Transverse colon (tissue), 4 donors: Measurements from ENCODE around the gene WNT7A. TPM values are rescaled to one million over a fixed set of nuclear protein-coding genes. Genes with fewer than 3 reads are reported as not detected.

Experiments used
- DNase-seq: peaks from one replicate; pipeline ENCODE4 v3.0.0-alpha.2; 2019
- H3K27ac ChIP-seq, 4 donors: fragments of 200-600 bp; sonication (generic); 2 replicates each; pipeline ENCODE4 v1.5.1; 2016 to 2018; ENCODE audit warnings: inconsistent platforms in 4 of 4
- H3K27me3 ChIP-seq: fragments of 200-600 bp; sonication (generic); 2 replicates; pipeline ENCODE4 v1.5.1; 2017; ENCODE audit warnings: inconsistent platforms
- H3K36me3 ChIP-seq, 4 donors: fragments of 200-600 bp; sonication (generic); 2 replicates each; pipeline ENCODE4 v1.5.1; 2017 to 2019; ENCODE audit warnings: inconsistent platforms in 4 of 4
- H3K4me1 ChIP-seq, 4 donors: fragments of 200-600 bp; sonication (generic); 2 replicates each; pipeline ENCODE4 v1.5.1; 2017 to 2020; ENCODE audit warnings: inconsistent platforms in 4 of 4
- H3K4me3 ChIP-seq, 4 donors: fragments of 200-600 bp; sonication (generic); 1 replicate in 1 of 4; 2 replicates in 3 of 4; pipeline versions ENCODE4 v1.5.1 to v1.6.1; 2017 to 2019; ENCODE audit warnings: inconsistent platforms in 4 of 4
- H3K9me3 ChIP-seq, 2 donors: fragments of 200-600 bp; sonication (generic); 2 replicates each; pipeline ENCODE4 v1.5.1; 2017 to 2019; ENCODE audit warnings: inconsistent platforms in 2 of 2
- EP300 ChIP-seq: sonication (generic); formaldehyde crosslinking; IDR thresholded peaks from one replicate; pipeline ENCODE4 v1.6.1; 2017; ENCODE audit warnings: antibody characterized with exemption, low read depth
- POLR2A ChIP-seq: fragments of 450-650 bp; IDR thresholded peaks from one replicate; pipeline ENCODE4 v1.6.1; 2016; ENCODE audit warnings: antibody characterized with exemption, mild to moderate bottlenecking, moderate library complexity
- POLR2AphosphoS5 ChIP-seq, 3 donors: sonication (generic); formaldehyde crosslinking; IDR thresholded peaks; one replicate each; pipeline ENCODE4 v1.6.1; 2016; ENCODE audit warnings: antibody characterized with exemption in 3 of 3
- WGBS, 2 donors: methylation state at CpG; one replicate each; pipeline ENCODE4 v1.1.5; 2018; ENCODE audit warnings: low coverage in 1 of 2; 5-methylcytosine and 5-hydroxymethylcytosine counted together
- in situ Hi-C, 4 donors: fragments of 200-750 bp; cut with MboI; loops; one replicate each; pipeline versions ENCODE4 v1.15.0 to v1.15.1; 2017; ENCODE audit warnings: low sequenced_read_pairs in 3 of 4, low pct_ligation_motif_present in 1 of 4, low pct_unique_long_range_greater_than_20kb in 1 of 4
- intact Hi-C: fragments of 100-400 bp; cut with DNase I; formaldehyde crosslinking; loops from one replicate; pipeline ENCODE4 v1.15.1; 2023; ENCODE audit warnings: low total_unique reads
- total RNA-seq, 4 donors: library from RNA; depleted of rRNA; stranded (reverse); fragments of >200 nt; gene quantifications; one replicate each; pipeline ENCODE4 v1.1.0, GENCODE V29; 2016
- TF ChIP-seq, protein P1 (sequence below), 5 experiments: fragments of 200-600 bp in 3 of 5; fragments of 450-650 bp in 2 of 5; sonication (generic) in 3 of 5; IDR thresholded peaks; 1 replicate in 2 of 5; 2 replicates in 3 of 5; pipeline ENCODE4 v1.5.1; 2016 to 2017; ENCODE audit warnings: antibody characterized with exemption in 5 of 5, inconsistent platforms in 3 of 5, mild to moderate bottlenecking in 2 of 5, moderate library complexity in 1 of 5

WNT7A gene
- total RNA-seq, 4 donors from 2014 or later, result not detected

DNA sequence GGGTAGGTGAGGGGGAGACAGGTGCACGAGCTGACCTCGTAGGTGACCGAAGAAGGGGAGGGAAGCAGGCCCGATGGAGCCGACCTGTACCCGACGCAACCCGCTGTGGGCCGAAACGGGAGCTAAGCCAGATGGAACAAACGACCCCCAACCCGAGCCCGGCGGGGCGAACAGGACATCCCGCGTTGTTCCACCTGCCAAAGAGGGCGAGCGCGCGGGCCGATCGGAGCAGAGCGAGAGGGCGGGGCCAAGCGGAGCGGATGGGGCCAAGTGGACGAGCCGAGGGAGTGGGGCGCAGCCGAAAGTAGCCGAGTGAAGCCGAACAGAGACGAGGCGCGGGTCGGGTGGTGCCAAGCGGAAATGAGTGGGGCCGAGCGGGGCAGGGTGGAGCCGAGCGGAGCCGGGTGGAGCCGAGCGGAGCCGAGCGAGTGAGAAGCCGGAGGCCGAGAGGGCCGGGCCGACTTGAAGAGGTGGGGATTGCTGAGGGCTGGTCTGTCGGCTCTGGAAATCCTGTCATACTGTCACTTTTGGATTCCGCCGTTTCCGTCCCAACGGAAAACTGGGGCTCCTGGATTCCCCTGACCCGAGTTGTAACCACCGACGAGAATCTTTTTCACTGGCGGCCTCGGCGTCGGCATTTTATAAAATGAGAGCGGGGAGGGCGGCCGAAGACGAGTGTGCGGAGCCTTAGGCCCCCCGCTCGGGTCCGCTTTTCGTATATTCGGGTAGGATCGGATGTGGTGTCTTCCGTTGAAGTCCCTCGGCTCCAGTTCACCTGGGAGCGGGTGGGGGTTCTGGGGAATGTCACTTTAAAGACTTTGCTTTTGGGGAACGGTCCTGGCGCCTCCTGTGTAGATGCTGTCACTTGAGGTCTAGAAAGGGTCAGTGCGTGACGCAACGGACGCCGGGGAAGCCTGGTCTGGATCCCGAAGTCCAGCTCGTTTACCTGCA is 15.6 kb upstream of the WNT7A start:
- H3K27me3 ChIP-seq, result no peaks in the 10 kb centered on the region
- in situ Hi-C loops (loop anchor here in 3 of 4 donors (10.0 to 25.0 kb wide), 6 partner anchors 229 to 569 kb away; partner anchors contain the start of genes CHCHD4 (in 1 of the 3) and TMEM43 (in 1 of the 3)), intact Hi-C loops (no loop called here)
- peak overlapping the region; percentile 42 to 76 (median 62) for H3K27ac ChIP-seq
- no peaks in the 10 kb centered on the region for H3K36me3 ChIP-seq
- H3K9me3 ChIP-seq, result no peaks in the 10 kb centered on the region
- peak overlapping the region; percentile 39 to 61 (median 48) for H3K4me3 ChIP-seq
- DNase-seq, result peak; percentile 96
- TF ChIP-seq POLR2AphosphoS5 (IDR thresholded peaks at IDR 0.05), result peak; percentile 67 to 78 (median 73)
- no peak for TF ChIP-seq EP300
- peak; percentile 70 for TF ChIP-seq POLR2A
- TF ChIP-seq, protein P1, sequence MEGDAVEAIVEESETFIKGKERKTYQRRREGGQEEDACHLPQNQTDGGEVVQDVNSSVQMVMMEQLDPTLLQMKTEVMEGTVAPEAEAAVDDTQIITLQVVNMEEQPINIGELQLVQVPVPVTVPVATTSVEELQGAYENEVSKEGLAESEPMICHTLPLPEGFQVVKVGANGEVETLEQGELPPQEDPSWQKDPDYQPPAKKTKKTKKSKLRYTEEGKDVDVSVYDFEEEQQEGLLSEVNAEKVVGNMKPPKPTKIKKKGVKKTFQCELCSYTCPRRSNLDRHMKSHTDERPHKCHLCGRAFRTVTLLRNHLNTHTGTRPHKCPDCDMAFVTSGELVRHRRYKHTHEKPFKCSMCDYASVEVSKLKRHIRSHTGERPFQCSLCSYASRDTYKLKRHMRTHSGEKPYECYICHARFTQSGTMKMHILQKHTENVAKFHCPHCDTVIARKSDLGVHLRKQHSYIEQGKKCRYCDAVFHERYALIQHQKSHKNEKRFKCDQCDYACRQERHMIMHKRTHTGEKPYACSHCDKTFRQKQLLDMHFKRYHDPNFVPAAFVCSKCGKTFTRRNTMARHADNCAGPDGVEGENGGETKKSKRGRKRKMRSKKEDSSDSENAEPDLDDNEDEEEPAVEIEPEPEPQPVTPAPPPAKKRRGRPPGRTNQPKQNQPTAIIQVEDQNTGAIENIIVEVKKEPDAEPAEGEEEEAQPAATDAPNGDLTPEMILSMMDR (IDR thresholded peaks at IDR 0.05), result no peak
- H3K4me1 ChIP-seq, result peaks cover 4 to 18% (median 9%) of the 10 kb centered on the region in 4 donors
- WGBS, 2 donors, result 3% methylated on average over 86 of the region's 86 CpGs; no CpG with 5 or more reads in 1 of the 2 donors

GRCh38 chr3:13894807-13895154 is 14.9 kb upstream of the WNT7A start:
- Histone ChIP-seq H3K4me3 (peak overlapping the region in 3 of 4 donors; percentile 45 to 61 (median 50)), H3K27me3 (no peaks in the 10 kb centered on the region), H3K9me3 (no peaks in the 10 kb centered on the region), H3K4me1 (peaks cover 4 to 18% (median 9%) of the 10 kb centered on the region in 4 donors), H3K36me3 (no peaks in the 10 kb centered on the region), H3K27ac (peak overlapping the region in 1 of 4 donors; percentile 19)
- 65% methylated on average over 20 of the region's 20 CpGs; no CpG with 5 or more reads in 1 of the 2 donors for WGBS, 2 donors
- intact Hi-C loops, result loop anchor here (5.0 kb wide), 1 partner anchor 563 kb away; no protein-coding TSS in a partner anchor
- no peak for DNase-seq
- TF ChIP-seq EP300, result no peak
- no peak for TF ChIP-seq POLR2A
- no peak for TF ChIP-seq POLR2AphosphoS5 (IDR thresholded peaks at IDR 0.05)
- in situ Hi-C loops, result loop anchor here in 3 of 4 donors (10.0 to 25.0 kb wide), 6 partner anchors 230 to 570 kb away; partner anchors contain the start of genes CHCHD4 (in 1 of the 3) and TMEM43 (in 1 of the 3)

DNA sequence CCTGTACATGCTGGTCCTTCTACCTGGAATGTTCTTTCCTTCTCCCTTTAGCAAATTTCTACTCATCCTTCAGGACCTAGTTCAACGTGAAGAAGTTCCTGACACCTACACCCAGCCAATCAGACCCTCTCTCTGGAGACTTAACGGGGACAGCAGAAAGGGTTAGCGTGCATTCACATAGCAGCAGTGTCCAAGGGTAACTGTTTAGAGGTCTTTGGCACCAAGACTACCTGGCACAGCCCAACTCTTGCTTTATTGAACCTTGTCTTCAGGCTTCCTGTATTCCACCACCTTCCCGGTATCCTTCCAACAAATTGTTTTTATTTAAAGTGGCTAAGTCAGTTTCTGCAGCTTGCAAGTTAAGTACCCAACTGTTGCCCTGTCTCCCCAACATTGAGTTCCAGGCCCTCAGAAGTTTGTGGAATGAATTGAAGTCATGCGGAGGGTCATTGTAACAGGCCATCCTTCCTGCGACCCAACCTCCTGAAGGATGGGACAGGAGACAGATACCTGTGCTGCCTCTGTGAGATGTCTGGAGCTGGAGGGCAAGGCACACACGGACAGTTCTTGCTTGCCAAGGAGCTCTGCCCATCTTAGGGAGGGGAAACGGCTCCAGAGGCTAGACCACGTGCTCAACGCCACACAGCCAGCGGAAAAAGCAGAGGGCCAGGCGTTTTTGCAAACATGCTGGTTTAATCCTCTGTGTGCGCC is 14.4 kb upstream of the WNT7A start:
- in situ Hi-C loops, result loop anchor here in 3 of 4 donors (10.0 to 25.0 kb wide), 6 partner anchors 231 to 571 kb away; partner anchors contain the start of genes CHCHD4 (in 1 of the 3) and TMEM43 (in 1 of the 3)
- no peak for TF ChIP-seq POLR2AphosphoS5 (IDR thresholded peaks at IDR 0.05)
- no peak for TF ChIP-seq EP300
- TF ChIP-seq POLR2A, result no peak
- TF ChIP-seq, protein P1 (IDR thresholded peaks at IDR 0.05), result no peak
- H3K4me1 ChIP-seq, result peaks cover 4 to 18% (median 9%) of the 10 kb centered on the region in 4 donors
- intact Hi-C loops, result loop anchor here (5.0 kb wide), 1 partner anchor 563 kb away; no protein-coding TSS in a partner anchor
- no peak overlapping the region for H3K27ac ChIP-seq
- H3K9me3 ChIP-seq, result no peaks in the 10 kb centered on the region
- no peaks in the 10 kb centered on the region for H3K36me3 ChIP-seq
- H3K4me3 ChIP-seq, result no peak overlapping the region
- no peak for DNase-seq
- WGBS, 2 donors, result 68 to 76% methylated on average over 4 to 13 of the region's 13 CpGs
- H3K27me3 ChIP-seq, result no peaks in the 10 kb centered on the region

- Histone ChIP-seq H3K27ac (no peak overlapping the region), H3K27me3 (no peaks in the 10 kb centered on the region), H3K9me3 (no peaks in the 10 kb centered on the region), H3K36me3 (no peaks in the 10 kb centered on the region), H3K4me1 (peaks cover 4 to 18% (median 9%) of the 10 kb centered on the region in 4 donors), H3K4me3 (no peak overlapping the region)
- DNase-seq, result no peak
- in situ Hi-C loops (loop anchor here in 3 of 4 donors (10.0 to 25.0 kb wide), 6 partner anchors 230 to 572 kb away; partner anchors contain the start of genes CHCHD4 (in 1 of the 3) and TMEM43 (in 1 of the 3)), intact Hi-C loops (loop anchor here (5.0 kb wide), 1 partner anchor 565 kb away; no protein-coding TSS in a partner anchor)
- TF ChIP-seq POLR2AphosphoS5 (IDR thresholded peaks at IDR 0.05) (no peak), EP300 (no peak), POLR2A (no peak)
- TF ChIP-seq, protein P1 (IDR thresholded peaks at IDR 0.05), result no peak
- 80 to 86% methylated on average over 1 to 2 of the region's 2 CpGs for WGBS, 2 donors
Measured at GRCh38 chr3:13892304-13892703, 12.4 kb upstream of the WNT7A start.
